Activated CD4-positive, alpha-beta T cell treated with anti-CD3 and anti-CD28 coated beads, Interleukin-2, amount 50 U/mL, for 24 hours (primary cell): ENCODE measurements around the gene FYN.
A peak's percentile ranks its signal among the peaks of the same experiment; 100 is the strongest.

Experiments used
- DNase-seq, 2 donors: peaks; one replicate each; pipeline ENCODE4 v3.0.0-alpha.2; 2020; ENCODE audit warnings: low read depth in 1 of 2, low spot score in 1 of 2

The FYN gene

DNA sequence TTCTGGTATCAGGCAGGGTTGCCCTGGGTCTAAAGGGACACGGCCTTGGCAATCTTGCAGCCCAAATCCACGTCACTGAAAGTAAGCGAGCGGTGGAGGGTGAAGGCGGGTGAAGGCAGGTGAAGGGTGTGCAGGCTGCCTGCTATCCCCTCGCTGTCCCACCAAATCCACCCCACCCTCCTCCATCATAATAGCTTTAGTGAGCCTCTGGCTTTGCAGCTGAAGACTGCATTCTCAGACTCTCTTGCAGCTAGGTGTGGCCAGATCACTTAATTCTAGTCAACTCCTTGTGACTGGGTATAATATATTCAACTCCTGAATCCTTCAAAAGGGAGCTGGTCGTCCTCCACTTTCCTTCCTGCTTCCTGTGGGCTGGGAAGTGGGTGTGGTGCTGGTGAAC lies 140.9 kb downstream of the FYN start:
- DNase-seq: no peak

DNA sequence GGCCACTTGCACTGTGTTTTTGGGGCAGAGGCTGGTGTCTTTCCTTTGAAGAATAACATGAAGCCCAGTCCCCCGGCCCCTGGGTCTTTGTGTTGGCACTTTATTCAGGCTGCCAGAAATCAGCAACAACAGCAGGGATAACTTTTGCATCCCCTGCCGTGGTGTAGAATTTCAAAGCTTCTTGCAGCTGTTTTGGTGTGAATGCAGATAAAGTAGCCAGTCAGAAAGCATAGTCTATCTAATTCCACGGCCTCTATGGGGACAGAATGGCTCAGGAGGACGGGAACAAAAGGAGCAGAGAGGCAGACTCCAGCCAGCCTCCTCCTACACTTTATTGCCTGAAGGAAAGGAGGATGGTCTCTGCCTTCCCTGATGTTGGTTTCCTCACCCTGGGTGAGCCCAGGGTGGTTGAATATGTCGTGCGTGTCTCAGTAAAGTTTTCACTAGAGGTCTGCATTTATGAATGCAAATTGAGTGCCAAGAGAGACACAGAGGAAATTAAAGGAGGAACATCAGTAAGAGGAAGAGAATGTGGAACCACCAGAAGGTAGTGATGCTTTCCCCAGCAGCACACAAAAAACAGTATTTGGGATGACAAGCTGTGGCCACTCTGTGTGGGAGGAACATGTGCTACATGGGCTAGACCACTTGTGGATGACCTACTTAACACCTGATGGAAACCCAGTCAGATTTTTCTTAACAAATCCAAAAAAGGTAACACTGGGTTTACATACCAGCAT lies 141.6 kb downstream of the FYN start:
- DNase-seq: no peak

DNA sequence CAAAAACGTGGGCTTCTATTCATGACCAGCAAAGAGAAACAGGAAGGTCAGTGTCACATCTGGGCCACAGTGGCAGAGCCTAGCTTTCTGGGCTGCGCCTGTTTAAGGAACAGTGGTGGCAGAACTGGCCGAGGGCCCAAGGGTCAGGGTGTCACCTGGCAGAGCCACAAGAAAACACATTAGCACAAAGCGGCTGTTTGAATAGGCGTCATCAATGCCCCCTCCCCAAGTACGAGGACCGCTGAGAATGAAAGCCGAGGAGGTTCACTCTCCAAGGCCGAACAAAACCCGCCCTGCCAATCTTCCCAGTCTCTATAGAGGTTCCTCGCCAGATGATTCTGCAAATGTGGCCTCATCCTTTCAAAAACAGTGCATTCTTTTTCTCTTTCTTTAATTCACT lies 142.4 kb downstream of the FYN start:
- no peak for DNase-seq

DNA sequence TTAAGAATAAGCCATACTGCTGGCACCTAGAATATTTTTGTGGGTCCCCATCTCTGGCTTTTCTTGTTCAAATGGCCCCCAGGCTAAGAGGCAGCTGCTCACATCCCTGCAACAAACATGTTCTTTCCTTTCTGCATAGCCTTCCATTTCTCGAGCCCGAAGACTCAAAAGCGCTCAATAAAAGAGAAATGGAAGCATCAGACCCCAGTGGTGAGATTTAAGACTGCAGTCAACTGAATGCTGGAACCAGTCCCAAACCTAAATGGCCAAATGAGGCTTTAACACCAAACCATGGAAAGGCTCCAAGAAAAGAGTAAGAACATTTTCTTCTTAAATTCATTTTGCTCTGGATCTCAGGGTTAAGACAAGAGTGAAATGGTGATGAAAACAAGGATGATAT lies 145.4 kb downstream of the FYN start:
- no peak for DNase-seq

DNA sequence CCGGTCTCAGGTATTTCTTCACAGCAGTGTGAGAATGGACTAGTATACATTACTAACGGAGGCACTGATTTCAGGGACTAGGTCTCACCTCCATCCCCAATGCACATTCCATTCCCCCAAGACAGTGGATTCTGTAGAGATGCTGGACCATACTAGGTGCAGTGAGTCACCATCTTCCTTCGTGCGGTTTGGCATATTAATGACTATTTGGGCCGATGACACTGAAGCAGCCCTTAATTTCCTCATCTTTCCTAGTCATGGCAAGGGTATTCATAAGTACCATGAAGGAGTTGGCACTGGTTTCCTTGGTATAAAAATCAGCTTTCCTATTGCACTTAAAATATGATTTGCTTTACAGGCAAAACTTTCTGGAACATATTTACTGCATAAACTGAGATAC lies 146.2 kb downstream of the FYN start:
- no peak for DNase-seq

DNA sequence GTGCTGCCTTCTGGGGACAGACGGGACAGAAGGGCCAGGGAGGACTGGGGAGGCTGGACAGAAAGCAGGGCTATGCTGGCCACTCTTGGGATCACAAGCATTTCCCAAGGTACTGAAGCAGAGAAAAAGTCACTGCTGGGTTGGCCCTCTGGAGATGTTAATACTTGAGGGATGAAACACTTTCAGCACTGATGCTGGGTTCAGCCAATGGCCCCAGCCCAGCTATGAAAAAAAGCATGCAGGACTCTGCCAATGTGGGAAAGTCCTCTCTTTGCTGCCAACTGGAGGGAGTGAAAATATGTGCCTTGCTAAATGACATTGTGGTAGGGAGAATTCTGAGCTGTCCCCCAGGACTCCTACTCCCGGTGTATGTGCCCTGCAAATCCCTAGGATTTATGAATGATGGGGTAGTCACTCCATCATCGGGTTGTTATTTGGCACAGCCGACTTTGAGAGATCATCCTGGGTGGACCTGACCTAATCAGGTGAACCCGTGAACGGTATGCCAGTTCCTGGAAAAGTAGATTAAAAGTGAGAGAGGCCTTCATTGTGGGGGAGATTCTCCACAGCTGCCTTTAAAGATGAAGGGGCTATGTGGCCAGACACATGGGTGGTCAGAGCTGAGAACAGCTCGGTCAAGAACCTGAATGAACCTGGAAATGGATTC lies 147.7 kb downstream of the FYN start:
- no peak for DNase-seq

DNA sequence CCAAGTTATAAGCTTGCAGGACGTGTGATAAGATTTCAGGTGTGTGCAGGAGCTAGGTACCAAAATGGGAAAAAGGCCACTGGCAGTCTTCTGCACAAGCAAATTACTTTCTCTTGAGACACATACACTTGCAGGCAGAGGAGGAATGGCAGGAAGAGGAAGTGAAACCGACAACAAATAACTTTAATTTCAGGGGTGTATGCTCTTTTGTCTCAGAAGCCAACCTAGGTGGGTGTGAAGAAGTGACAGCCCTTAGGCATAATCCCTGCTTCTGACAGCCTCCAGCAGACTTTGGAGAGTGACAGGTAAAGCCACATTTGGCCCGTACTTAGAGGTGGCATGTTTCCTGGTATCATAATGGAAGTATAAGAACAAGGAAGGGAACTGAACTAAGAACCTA lies 148.7 kb downstream of the FYN start:
- no peak for DNase-seq

DNA sequence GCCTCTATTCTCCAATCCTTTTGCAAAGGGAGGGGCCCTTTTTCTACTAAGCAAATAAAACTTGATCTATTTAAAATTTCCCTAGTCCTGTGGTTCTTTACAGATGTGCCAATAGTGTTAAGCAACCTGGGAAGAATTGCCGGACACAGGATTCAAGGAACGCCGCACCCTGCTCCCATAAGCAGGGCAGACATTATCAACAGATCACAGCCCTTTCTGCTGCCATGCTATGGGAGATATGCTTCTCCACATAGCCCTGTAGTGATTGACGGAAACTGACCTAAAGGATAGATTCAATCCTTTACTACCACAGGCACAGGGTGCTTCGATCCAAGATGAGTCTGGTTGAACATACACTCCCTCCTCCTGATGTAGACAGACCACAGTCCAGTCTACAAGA lies 149.2 kb downstream of the FYN start:
- DNase-seq: no peak

DNA sequence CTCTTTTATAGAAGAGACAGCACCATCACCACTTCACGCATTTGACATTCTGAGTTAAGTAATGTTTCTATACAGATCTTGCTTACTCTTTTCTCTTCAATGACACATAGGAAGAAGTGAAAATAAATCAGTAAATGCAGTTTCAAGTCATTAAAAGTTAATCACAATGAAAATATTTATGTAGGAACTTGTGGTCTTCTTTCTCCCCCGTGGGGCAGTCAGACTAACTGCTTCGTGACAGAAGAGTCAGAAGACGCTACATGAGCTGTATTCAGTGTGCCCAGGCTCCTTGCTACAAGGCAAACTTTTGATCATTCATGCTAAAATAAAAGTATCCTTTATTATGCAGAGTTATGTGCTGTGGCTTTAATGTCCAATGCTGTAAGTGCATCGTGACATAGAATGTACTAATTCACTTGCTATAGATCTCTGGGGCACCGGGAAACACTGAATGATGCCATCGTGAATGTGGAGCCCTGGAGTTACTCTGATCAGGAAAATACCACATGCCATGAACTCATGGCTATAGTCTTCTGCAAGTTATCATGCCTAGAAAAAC lies 149.8 kb downstream of the FYN start:
- no peak for DNase-seq

DNA sequence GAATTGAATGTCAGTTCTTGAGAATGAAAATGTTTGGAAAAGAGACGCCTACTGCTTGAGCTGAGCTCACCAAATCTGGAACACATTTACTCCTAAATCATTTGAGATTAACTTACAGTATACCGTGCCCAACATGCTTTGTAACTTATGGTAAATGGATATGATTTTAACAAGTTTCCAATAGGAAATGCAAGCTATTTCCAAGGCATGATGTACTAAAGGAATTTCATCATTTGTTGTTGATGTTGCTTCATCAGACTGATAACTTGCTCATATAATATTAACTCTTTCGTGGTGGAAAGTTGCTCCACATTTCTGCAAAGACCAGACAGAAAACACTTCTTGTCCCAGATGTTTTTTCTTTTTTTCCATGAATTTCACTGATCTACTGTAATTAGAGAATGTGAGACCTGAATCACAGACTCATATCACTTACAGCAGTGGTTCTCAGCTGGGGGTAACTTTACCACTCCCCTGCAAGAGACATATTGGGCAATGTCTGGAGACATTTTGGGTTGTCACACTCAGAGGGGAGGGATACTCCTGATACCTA lies 151.0 kb downstream of the FYN start:
- no peak for DNase-seq

DNA sequence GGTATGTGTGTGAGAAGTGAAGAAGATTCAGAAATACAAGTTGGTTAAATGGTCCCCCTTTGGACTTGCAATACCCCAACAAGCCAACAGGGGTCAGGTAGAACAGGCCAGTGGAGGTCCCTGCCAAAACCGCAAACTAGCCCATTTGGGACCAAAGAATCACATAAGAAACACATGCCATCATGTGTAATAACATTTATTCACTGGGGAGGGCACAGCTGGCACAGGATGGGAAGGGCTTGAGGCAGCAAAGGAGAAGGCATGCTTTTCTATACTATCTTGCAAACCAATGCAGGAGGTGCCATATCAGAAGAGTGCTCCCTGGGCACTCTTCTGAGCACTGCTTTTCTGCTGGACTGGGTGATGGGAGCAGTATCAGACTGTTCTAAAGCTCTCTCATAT lies 151.5 kb downstream of the FYN start:
- DNase-seq: no peak

DNA sequence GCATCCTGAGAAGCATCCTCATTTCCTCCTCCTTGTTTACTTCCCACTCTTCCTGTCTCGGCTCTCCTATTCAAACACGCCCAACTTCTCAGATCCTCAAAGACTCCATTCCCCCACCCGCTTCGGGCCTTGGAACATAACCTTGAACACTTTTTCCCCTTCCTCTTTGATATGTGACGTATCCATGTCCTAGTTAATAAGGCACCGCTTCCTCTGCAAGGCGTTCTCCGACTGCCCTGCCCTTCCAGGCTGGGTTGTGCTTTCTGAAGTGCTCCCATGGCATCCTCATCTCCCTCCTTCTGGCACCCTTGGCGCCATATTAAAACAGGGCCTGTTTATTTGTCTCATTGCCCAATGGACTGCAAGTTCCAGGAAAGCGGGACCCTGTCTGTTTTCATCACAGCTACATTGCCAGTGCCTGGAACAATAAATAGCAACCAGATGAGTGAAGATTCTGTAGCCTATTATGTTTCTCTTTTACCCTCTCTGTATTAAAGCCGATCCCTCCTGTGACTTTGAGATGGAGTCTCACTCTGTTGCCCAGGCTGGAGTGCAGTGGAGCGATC lies 152.2 kb downstream of the FYN start:
- no peak for DNase-seq

DNA sequence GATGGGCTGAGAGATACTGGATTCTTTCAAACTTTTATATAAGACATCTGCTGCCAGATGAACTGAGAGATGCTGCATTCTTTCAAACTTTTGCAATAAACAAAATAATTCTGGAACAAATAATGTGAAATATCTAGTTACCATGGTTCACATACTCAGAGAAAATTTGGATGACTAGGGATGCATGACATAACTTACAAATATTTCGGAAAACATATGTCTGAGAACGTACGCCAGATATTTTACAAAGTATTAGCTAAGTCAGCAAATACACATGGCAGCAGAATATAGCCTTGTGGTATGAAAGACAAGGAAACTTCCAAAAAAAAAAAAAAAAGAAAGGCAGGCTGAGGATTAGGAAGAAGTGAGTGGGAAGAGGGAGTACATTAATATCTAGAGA lies 154.3 kb downstream of the FYN start:
- DNase-seq: no peak

DNA sequence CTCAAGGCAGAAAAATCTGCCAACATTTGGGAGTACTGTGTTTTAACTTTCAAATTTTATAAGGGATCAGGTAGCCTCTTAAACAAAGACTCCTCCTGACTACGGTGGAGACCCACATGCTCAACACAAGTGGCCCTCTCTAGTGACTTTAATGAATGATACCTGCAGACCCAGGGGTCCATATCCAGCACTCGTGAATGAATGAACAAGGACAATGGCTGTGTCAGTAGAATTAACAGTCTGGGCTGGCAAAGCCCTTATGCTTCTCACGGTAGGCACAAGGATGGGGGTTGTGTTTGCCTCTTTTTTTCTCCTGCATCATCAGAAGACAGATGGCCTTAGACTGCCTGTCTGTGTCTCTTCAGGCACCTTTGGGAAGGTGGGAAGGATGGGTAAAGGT lies 154.9 kb downstream of the FYN start:
- no peak for DNase-seq

DNA sequence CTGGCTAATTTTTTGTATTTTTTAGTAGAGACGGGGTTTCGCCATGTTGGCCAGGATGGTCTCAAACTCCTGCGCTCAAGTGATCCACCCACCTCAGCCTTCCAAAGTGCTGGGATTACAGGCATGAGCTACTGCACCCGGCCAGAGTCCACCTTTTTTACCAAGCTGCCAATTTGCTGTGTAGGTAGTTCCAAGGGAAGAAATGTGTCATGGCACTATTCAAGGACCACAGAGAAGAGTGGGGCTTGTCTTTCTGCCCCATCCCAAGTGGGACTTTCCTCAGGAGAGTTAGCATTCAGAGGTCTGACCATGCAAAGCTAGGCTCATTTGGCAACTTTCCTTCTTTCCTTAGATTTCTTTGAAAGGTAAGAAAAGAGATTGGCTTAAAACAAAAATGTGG lies 155.6 kb downstream of the FYN start:
- DNase-seq: no peak

DNA sequence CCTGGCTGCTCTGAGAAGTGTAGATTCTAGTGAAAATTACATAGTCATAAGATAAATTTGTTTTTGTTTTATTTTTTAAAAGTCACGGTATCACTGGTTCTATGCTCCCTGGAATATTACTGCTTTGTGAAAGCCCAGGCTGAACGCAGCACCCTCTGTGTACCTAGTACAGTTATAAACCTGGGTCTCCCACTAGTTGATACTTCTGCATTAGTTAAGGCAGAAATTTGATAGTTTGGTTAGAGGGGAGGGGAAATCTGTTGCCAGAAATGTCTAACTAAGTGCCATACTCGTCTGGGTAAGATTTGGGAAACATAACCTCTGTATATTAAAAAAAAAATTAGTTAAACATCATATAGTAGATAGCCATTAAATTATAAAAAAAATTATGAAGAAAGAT lies 156.9 kb downstream of the FYN start:
- DNase-seq: no peak

DNA sequence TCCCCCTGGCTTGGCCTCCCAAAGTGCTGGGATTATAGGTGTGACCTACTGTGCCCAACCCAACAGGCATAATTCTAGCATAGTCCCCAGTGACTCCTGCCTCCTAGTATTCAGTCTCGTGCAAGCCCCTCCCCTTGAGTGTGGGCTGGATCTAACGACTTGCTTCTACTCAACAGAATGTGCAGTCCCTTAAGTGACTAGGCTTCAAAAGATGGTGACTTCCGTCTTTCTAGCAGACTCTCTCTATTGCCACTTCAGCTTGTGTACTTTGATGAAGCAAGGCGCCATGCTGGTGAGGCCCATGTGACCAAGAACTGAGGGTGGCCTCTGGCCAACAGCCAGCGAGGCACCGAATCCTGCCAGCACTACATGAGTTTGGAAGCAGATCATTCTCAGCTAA lies 157.9 kb downstream of the FYN start:
- peak in 1 of 2 donors; percentile 27 for DNase-seq

DNA sequence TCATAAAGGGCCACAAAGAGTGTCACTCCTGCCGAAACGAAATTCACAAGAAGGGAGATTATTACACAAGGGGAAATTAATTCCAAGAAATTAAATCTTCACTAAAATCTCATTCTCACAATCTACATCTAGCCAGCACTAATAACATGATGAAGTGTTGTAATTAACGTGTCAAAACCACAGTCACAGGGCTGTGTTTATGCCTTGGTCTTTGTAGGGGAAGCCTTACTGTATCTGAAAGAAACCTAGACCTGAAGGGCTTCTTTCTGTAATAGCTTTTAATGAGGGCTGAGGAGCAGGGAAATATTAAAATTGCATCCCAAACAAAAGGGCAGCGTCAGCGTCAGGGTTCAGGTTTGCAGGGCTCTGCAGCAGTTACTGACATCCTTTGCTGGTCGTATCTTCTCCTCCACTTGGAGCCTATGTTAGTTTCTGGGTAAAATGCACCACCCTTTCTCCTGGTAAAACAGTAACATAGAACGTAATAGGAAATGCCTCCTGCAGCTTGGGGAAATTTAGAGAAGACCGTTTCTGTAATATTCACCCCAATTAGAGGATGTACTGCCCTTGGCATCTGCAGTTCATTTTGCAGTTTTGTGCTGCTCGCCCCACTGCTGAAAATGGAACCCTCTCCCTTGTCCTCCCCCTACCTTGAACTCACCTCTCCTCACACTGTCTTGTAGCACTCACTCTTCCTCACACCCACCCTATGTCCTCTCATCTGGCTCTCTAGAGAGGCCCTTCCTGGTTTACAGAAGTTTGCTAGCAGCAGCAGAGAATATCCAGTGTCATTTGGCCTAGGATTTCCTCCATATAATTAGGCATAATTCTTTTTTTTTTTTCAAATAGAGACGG lies 158.6 kb downstream of the FYN start:
- DNase-seq: no peak

DNA sequence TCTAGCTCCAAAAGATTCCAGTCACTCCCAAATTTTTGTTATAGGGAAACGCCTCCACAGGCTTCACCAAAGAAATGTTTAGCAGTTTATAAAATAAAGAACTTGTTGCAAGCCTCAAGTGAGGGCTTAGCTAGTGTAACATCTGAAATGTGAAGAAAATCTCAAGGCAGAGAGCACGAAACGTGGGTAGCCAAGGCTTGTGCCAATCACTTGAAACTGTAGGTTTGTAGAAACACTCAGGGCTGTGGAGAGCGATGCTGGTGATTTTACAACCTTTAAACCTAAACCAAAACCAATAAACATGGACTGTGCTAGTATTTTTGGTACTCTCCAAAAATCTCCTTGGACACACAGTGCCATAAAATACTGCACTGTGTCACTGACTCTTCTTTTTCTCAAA lies 159.4 kb downstream of the FYN start:
- no peak for DNase-seq

DNA sequence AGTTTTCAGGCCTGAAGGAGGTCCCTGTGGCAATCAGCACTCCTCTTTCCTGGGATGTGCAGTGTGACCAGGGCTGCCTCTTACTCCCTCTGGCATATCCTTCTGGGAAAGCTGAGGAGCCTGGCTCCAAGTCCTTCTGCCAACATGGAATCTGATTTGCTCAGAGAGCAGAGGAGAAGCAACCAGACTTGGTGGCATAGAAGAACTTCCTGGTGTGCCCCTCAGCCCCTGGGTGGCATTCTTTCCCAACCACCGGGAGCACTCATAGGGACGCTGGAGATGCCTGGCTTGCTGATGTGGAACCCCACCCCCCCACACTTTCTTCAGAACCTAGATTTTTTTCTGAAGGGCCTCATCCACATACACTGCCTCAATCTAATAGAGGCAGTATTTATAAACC lies 160.0 kb downstream of the FYN start:
- DNase-seq: no peak
